HCT116 (cell line): Measurements from ENCODE around the gene SLC4A5. TPM values are rescaled to one million over a fixed set of nuclear protein-coding genes. Genes with fewer than 3 reads are reported as not detected.

Source experiments
- ATAC-seq: fragments of 200-7000 bp; cut with Tn5 transposase; 2 replicates; pipeline ENCODE4 v1.9.1; 2020; ENCODE audit warnings: mild to moderate bottlenecking, moderate library complexity
- BruUV-seq: library from RNA; stranded (reverse); fragments of 400-500 nt; replicated peaks from 2 replicates; lab custom pipeline; 2021; lab: Mats Ljungman, UMichigan
- CTCF ChIA-PET: fragments of 300-600 bp; sonication (Branson Sonifier 250); formaldehyde crosslinking; loops from one replicate; lab custom pipeline; 2021; ENCODE audit warnings: antibody characterized with exemption; lab: Charles Lee
- POLR2A ChIA-PET: fragments of 300-600, 350-600 bp; sonication (Branson Sonifier 250); formaldehyde crosslinking; loops from one replicate; lab custom pipeline; 2021; ENCODE audit warnings: antibody characterized with exemption; lab: Charles Lee
- RAD21 ChIA-PET, 2 experiments: fragments of 300-600 bp; sonication (Branson Sonifier 250); formaldehyde crosslinking; loops; one replicate each; lab custom pipeline; 2023; ENCODE audit warnings: low total read pairs in 2 of 2; ENCODE audit not compliant: uncharacterized antibody in 2 of 2, unreplicated experiment in 2 of 2, low non-redundant PET in 1 of 2; lab: Charles Lee
- DNase-seq: peaks from one replicate; pipeline ENCODE4 v3.0.0-alpha.2; 2010; ENCODE audit warnings: low read depth, low spot score
- H2AFZ ChIP-seq: fragments of 200-600 bp; shearing (Covaris generic), sonication (generic); 2 replicates; pipeline ENCODE4 v1.6.1; 2017; ENCODE audit warnings: low read depth, mixed run types, mixed read lengths, antibody characterized with exemption, low read length; ENCODE audit not compliant: poor library complexity, severe bottlenecking
- H3K27ac ChIP-seq: 2 replicates; pipeline ENCODE4 v1.5.1; 2012; ENCODE audit warnings: low read depth, low read length
- H3K27me3 ChIP-seq: fragments of 200-600 bp; sonication (generic); 2 replicates; pipeline ENCODE4 v1.6.1; 2016; ENCODE audit warnings: mixed run types, low read length, mixed read lengths; ENCODE audit not compliant: insufficient read depth
- H3K36me3 ChIP-seq, 2 experiments: fragments of 200-500 bp in 1 of 2; fragments of 200-600 bp in 1 of 2; sonication (Bioruptor generic) in 1 of 2; sonication (generic) in 1 of 2; 2 replicates each; pipeline versions ENCODE4 v1.5.1 to v1.6.1; 2014 to 2016; ENCODE audit warnings: low read length in 2 of 2, inconsistent platforms in 1 of 2, mixed read lengths in 1 of 2, mixed run types in 1 of 2; ENCODE audit not compliant: insufficient read depth in 2 of 2, control insufficient read depth in 1 of 2
- H3K4me1 ChIP-seq, 2 experiments: fragments of 200-600 bp in 1 of 2; sonication (generic) in 1 of 2; 2 replicates each; pipeline versions ENCODE4 v1.5.1 to v1.6.1; 2012 to 2017; ENCODE audit warnings: low read length in 2 of 2, inconsistent platforms in 1 of 2, mild to moderate bottlenecking in 1 of 2, mixed read lengths in 1 of 2, mixed run types in 1 of 2, moderate library complexity in 1 of 2; ENCODE audit not compliant: insufficient read depth in 2 of 2, control insufficient read depth in 1 of 2
- H3K4me2 ChIP-seq: fragments of 200-600 bp; sonication (generic); 2 replicates; pipeline ENCODE4 v1.6.1; 2017; ENCODE audit warnings: mixed run types, low read length, mixed read lengths
- H3K4me3 ChIP-seq, 2 experiments: fragments of 200-600 bp in 1 of 2; sonication (generic) in 1 of 2; replicated peaks in 1 of 2; 2 replicates each; pipeline ENCODE4 v1.5.1; 2011 to 2016; ENCODE audit warnings: low read length in 2 of 2, control low read depth in 1 of 2, low read depth in 1 of 2, mild to moderate bottlenecking in 1 of 2, mixed read lengths in 1 of 2, mixed run types in 1 of 2
- H3K79me2 ChIP-seq: fragments of 200-600 bp; sonication (generic); 2 replicates; pipeline ENCODE4 v1.6.1; 2017; ENCODE audit warnings: mild to moderate bottlenecking, mixed run types, low read length, moderate library complexity, mixed read lengths; ENCODE audit not compliant: insufficient read depth
- H3K9ac ChIP-seq: fragments of 200-600 bp; sonication (generic); 2 replicates; pipeline ENCODE4 v1.6.1; 2016; ENCODE audit warnings: low read length, mixed read lengths
- H3K9me2 ChIP-seq: fragments of 200-600 bp; sonication (generic), shearing (Covaris generic); 2 replicates; pipeline ENCODE4 v1.6.1; 2017; ENCODE audit warnings: mixed run types, mild to moderate bottlenecking, moderate library complexity; ENCODE audit not compliant: insufficient read depth
- H3K9me3 ChIP-seq, 2 experiments: fragments of 200-500 bp in 1 of 2; fragments of 200-600 bp in 1 of 2; sonication (Bioruptor generic) in 1 of 2; sonication (generic) in 1 of 2; 2 replicates each; pipeline ENCODE4 v1.6.1; 2014 to 2017; ENCODE audit warnings: low read length in 2 of 2, mixed read lengths in 2 of 2, inconsistent platforms in 1 of 2, low read depth in 1 of 2, mild to moderate bottlenecking in 1 of 2, mixed run types in 1 of 2, moderate library complexity in 1 of 2; ENCODE audit not compliant: control insufficient read depth in 1 of 2, insufficient read depth in 1 of 2
- H4K20me1 ChIP-seq: fragments of 200-600 bp; sonication (generic), shearing (Covaris generic); 2 replicates; pipeline ENCODE4 v1.6.1; 2017; ENCODE audit warnings: mixed run types, mild to moderate bottlenecking, moderate library complexity; ENCODE audit not compliant: insufficient read depth
- CBX3 ChIP-seq: IDR thresholded peaks from 2 replicates; pipeline ENCODE4 v1.6.1; 2012; ENCODE audit warnings: low read depth
- FOSL1 ChIP-seq: IDR thresholded peaks from 2 replicates; pipeline ENCODE4 v1.6.1; 2012; ENCODE audit warnings: low read depth
- JUND ChIP-seq: IDR thresholded peaks from 2 replicates; pipeline ENCODE4 v1.6.1; 2012
- POLR2A ChIP-seq: IDR thresholded peaks from 2 replicates; pipeline ENCODE4 v1.7.0; 2011; ENCODE audit warnings: borderline replicate concordance; ENCODE audit not compliant: insufficient read depth, insufficient read length; ENCODE audit errors: extremely low read depth
- RAD21 ChIP-seq: IDR thresholded peaks from 2 replicates; pipeline ENCODE4 v1.6.1; 2012; ENCODE audit warnings: low read depth, mild to moderate bottlenecking
- SIN3A ChIP-seq: IDR thresholded peaks from 2 replicates; pipeline ENCODE4 v1.6.1; 2012; ENCODE audit warnings: low read depth
- SRF ChIP-seq: IDR thresholded peaks from 2 replicates; pipeline ENCODE4 v1.6.1; 2012; ENCODE audit warnings: low read depth
- YY1 ChIP-seq: IDR thresholded peaks from 2 replicates; pipeline ENCODE4 v1.6.1; 2011; ENCODE audit warnings: low read length, low read depth, moderate library complexity, mild to moderate bottlenecking; ENCODE audit not compliant: insufficient replicate concordance; ENCODE audit errors: extremely low read depth
- ZFX ChIP-seq: fragments of 450-650 bp; IDR thresholded peaks from 2 replicates; pipeline ENCODE4 v1.6.1; 2017
- ZNF274 ChIP-seq: fragments of 200-500 bp; sonication (Bioruptor generic); IDR thresholded peaks from 2 replicates; pipeline ENCODE4 v1.6.1; 2014; ENCODE audit warnings: mild to moderate bottlenecking, low read depth, low read length, inconsistent platforms
- intact Hi-C: fragments of 100-400 bp; cut with micrococcal nuclease; formaldehyde crosslinking; loops from 2 replicates; pipeline ENCODE4 v1.10.0; 2022
- total RNA-seq: library from RNA; stranded (reverse); gene quantifications from one replicate; pipeline ENCODE4 v1.2.1, GENCODE V29; 2021; ENCODE audit not compliant: unreplicated experiment
- TF ChIP-seq, protein P1 (sequence below): IDR thresholded peaks from 2 replicates; pipeline ENCODE4 v1.6.1; 2011; ENCODE audit warnings: mild to moderate bottlenecking, low read length, moderate library complexity; ENCODE audit not compliant: insufficient replicate concordance; ENCODE audit errors: extremely low read depth

Gene SLC4A5
- total RNA-seq, 1 experiment from 2014 or later: 0.91 TPM

DNA sequence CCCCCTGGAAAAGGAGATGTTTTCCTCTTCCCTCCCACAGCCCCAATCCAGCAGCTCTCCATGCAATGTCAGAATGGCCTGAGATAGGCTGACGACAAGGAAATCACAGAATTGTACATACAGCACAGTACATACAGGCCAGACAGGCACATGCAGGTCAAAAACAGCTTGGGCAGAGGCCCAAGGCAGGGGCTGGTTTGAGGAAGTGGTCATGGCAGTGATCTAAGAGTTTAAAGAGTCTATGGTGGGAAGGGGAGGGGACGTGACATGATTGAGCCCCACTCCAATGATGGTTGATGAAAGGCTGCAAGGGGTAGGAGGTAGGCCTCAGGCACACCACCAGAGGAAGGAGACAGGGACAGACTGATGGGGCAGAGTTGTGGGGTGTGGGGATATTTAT is 32.6 kb upstream of the SLC4A5 start:
- H3K27me3 ChIP-seq: no peaks in the 10 kb centered on the region
- intact Hi-C loops: no loop called here
- POLR2A ChIA-PET: no interaction called here
- H3K4me1 ChIP-seq: peaks cover 4 to 10% of the 10 kb centered on the region in 2 experiments; a peak in 3 of 4 replicates
- H3K9me3 ChIP-seq: no peaks in the 10 kb centered on the region
- peaks cover 3 to 18% of the 10 kb centered on the region in 2 experiments; a peak in 2 of 4 replicates for H3K36me3 ChIP-seq
- no peak overlapping the region for H3K4me3 ChIP-seq
- TF ChIP-seq RAD21 (no peak), SRF (no peak), CBX3 (no peak), SIN3A (no peak), ZNF274 (no peak), FOSL1 (no peak), JUND (no peak), POLR2A (no peak), ZFX (no peak), YY1 (no peak)
- TF ChIP-seq, protein P1, sequence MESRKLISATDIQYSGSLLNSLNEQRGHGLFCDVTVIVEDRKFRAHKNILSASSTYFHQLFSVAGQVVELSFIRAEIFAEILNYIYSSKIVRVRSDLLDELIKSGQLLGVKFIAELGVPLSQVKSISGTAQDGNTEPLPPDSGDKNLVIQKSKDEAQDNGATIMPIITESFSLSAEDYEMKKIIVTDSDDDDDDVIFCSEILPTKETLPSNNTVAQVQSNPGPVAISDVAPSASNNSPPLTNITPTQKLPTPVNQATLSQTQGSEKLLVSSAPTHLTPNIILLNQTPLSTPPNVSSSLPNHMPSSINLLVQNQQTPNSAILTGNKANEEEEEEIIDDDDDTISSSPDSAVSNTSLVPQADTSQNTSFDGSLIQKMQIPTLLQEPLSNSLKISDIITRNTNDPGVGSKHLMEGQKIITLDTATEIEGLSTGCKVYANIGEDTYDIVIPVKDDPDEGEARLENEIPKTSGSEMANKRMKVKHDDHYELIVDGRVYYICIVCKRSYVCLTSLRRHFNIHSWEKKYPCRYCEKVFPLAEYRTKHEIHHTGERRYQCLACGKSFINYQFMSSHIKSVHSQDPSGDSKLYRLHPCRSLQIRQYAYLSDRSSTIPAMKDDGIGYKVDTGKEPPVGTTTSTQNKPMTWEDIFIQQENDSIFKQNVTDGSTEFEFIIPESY: no peak
- TF ChIP-seq, all 23 proteins: peak for 0
- H3K9me2 ChIP-seq: no peaks in the 10 kb centered on the region
- peaks cover 18% of the 10 kb centered on the region; the same call in 1 of the 2 replicates for H3K79me2 ChIP-seq
- no peak overlapping the region for H3K9ac ChIP-seq
- no peak overlapping the region for H3K27ac ChIP-seq
- ATAC-seq (no peak), DNase-seq (no peak)
- BruUV-seq: no TSS peak
- CTCF ChIA-PET: interaction anchor here (0.7 kb wide), 1 partner anchor 41 kb away, joined by 3 read pairs; no protein-coding TSS in a partner anchor
- H4K20me1 ChIP-seq: no peaks in the 10 kb centered on the region
- RAD21 ChIA-PET: no interaction called here
- no peak overlapping the region for H3K4me2 ChIP-seq
- no peak overlapping the region for H2AFZ ChIP-seq
